Panc1 (cell line): ENCODE data around the gene BANF2.

Experiments
- POLR2AphosphoS5 ChIP-seq: IDR thresholded peaks from 2 replicates; pipeline ENCODE4 v1.6.1; 2012; ENCODE audit warnings: mild to moderate bottlenecking, low read depth, low read length, moderate library complexity
- SIN3A ChIP-seq: IDR thresholded peaks from 2 replicates; pipeline ENCODE4 v1.6.1; 2012; ENCODE audit warnings: low read depth, mild to moderate bottlenecking, low read length, moderate library complexity, borderline replicate concordance; ENCODE audit not compliant: insufficient read depth
- TCF7L2 ChIP-seq: IDR thresholded peaks from 2 replicates; pipeline ENCODE4 v1.6.1; 2011; ENCODE audit warnings: mild to moderate bottlenecking, low read depth, low read length, inconsistent platforms
- TF ChIP-seq, protein P1 (sequence below): fragments of 450-650 bp; IDR thresholded peaks from 2 replicates; pipeline ENCODE4 v1.5.1; 2017; ENCODE audit warnings: mild to moderate bottlenecking
- TF ChIP-seq, protein P2 (sequence below), 2 experiments: IDR thresholded peaks; 2 replicates each; pipeline ENCODE4 v1.6.1; 2011 to 2012; ENCODE audit warnings: low read depth in 2 of 2, control low read depth in 1 of 2, low read length in 1 of 2, mild to moderate bottlenecking in 1 of 2, moderate library complexity in 1 of 2; ENCODE audit not compliant: insufficient read depth in 1 of 2

DNA sequence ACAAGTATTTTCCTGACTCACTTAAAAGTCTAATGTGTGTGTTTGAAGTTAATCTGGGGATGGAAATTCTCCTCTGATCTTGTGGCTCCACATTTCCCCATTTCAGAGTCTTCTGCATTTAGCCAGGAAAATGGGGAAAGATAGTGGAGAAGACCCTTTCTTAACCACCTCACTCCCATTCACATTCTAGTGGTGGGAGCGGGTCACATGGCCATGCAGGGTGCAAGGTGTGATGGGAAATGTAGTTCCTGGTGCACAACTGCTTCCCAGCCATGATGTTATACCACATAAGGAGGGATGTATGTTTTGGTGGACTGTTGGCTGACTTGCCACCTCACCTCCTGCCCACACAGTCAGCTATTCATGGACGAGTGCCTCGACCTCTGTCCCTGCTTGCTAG lies 61.8 kb downstream of the BANF2 start:
- TF ChIP-seq POLR2AphosphoS5 (no peak), TCF7L2 (no peak), SIN3A (no peak)
- TF ChIP-seq, protein P1, sequence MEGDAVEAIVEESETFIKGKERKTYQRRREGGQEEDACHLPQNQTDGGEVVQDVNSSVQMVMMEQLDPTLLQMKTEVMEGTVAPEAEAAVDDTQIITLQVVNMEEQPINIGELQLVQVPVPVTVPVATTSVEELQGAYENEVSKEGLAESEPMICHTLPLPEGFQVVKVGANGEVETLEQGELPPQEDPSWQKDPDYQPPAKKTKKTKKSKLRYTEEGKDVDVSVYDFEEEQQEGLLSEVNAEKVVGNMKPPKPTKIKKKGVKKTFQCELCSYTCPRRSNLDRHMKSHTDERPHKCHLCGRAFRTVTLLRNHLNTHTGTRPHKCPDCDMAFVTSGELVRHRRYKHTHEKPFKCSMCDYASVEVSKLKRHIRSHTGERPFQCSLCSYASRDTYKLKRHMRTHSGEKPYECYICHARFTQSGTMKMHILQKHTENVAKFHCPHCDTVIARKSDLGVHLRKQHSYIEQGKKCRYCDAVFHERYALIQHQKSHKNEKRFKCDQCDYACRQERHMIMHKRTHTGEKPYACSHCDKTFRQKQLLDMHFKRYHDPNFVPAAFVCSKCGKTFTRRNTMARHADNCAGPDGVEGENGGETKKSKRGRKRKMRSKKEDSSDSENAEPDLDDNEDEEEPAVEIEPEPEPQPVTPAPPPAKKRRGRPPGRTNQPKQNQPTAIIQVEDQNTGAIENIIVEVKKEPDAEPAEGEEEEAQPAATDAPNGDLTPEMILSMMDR: no peak
- TF ChIP-seq, protein P2, sequence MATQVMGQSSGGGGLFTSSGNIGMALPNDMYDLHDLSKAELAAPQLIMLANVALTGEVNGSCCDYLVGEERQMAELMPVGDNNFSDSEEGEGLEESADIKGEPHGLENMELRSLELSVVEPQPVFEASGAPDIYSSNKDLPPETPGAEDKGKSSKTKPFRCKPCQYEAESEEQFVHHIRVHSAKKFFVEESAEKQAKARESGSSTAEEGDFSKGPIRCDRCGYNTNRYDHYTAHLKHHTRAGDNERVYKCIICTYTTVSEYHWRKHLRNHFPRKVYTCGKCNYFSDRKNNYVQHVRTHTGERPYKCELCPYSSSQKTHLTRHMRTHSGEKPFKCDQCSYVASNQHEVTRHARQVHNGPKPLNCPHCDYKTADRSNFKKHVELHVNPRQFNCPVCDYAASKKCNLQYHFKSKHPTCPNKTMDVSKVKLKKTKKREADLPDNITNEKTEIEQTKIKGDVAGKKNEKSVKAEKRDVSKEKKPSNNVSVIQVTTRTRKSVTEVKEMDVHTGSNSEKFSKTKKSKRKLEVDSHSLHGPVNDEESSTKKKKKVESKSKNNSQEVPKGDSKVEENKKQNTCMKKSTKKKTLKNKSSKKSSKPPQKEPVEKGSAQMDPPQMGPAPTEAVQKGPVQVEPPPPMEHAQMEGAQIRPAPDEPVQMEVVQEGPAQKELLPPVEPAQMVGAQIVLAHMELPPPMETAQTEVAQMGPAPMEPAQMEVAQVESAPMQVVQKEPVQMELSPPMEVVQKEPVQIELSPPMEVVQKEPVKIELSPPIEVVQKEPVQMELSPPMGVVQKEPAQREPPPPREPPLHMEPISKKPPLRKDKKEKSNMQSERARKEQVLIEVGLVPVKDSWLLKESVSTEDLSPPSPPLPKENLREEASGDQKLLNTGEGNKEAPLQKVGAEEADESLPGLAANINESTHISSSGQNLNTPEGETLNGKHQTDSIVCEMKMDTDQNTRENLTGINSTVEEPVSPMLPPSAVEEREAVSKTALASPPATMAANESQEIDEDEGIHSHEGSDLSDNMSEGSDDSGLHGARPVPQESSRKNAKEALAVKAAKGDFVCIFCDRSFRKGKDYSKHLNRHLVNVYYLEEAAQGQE (IDR thresholded peaks at IDR 0.05; ENCODE audit: insufficient read depth in 1 of 2, low read depth in 2 of 2, low read length in 1 of 2): no peak
